ENCODE measurements around the gene CNTN5. TPM values are rescaled to one million over a fixed set of nuclear protein-coding genes. Genes with fewer than 3 reads are reported as not detected.
"Not testable (repeated sequence)": the region's sequence is repeated elsewhere in the genome, so short reads cannot be mapped to it uniquely, and the experiment has no call there.

CNTN5 gene
- total RNA-seq, 1 experiment from 2014 or later = not detected

GRCh38 chr11:99822846-99823565 is 802.3 kb downstream of the CNTN5 start:
- no peaks in the 10 kb centered on the region for H3K36me3 ChIP-seq (ENCODE audit: low read depth, low read length)
- no TSS peak for BruUV-seq (replicated peaks)
- intact Hi-C loops (cut with micrococcal nuclease) = no loop called here
- ATAC-seq = no peak
- no peaks in the 10 kb centered on the region for H4K20me1 ChIP-seq (ENCODE audit: low read length)
- no peaks in the 10 kb centered on the region for H3K9me2 ChIP-seq (replicated peaks; ENCODE audit: low read length)
- POLR2A ChIA-PET (ENCODE audit: unreplicated experiment) = no interaction called here
- no peak for DNase-seq
- no peaks in the 10 kb centered on the region for H3K9me3 ChIP-seq (ENCODE audit: low read length)
- H3K9ac ChIP-seq (ENCODE audit: low read length) = no peak overlapping the region
- no peak overlapping the region for H3K27ac ChIP-seq (ENCODE audit: low read length)
- H3K79me2 ChIP-seq (ENCODE audit: low read length) = no peaks in the 10 kb centered on the region
- TF ChIP-seq EZH2phosphoT487 (IDR thresholded peaks at IDR 0.05; ENCODE audit: borderline replicate concordance, low read length) = no peak
- no peak for TF ChIP-seq CTCF (conservative IDR thresholded peaks at IDR 0.05; ENCODE audit: low read depth, low read length)
- no peak for TF ChIP-seq EZH2 (IDR thresholded peaks at IDR 0.05; ENCODE audit: low read length, unreplicated experiment)
- no peak overlapping the region for H3K4me2 ChIP-seq (ENCODE audit: low read length)
- CTCF ChIA-PET = no interaction called here
- H3K27me3 ChIP-seq (ENCODE audit: low read length) = peaks cover 26% of the 10 kb centered on the region
- H3K4me1 ChIP-seq (ENCODE audit: insufficient read depth, low read length) = no peaks in the 10 kb centered on the region
- H2AFZ ChIP-seq (ENCODE audit: low read length) = no peak overlapping the region
- H3F3A ChIP-seq (ENCODE audit: low read length, unreplicated experiment) = no peaks in the 10 kb centered on the region
- no peak overlapping the region for H3K4me3 ChIP-seq (ENCODE audit: low read length)

- CTCF ChIA-PET; POLR2A ChIA-PET (ENCODE audit: unreplicated experiment); H3K79me2 ChIP-seq (ENCODE audit: low read length); H4K20me1 ChIP-seq (ENCODE audit: low read length); H2AFZ ChIP-seq (ENCODE audit: low read length); H3K4me1 ChIP-seq (ENCODE audit: insufficient read depth, low read length); H3K9me2 ChIP-seq (replicated peaks; ENCODE audit: low read length); H3K36me3 ChIP-seq (ENCODE audit: low read depth, low read length); H3K4me2 ChIP-seq (ENCODE audit: low read length); H3K27ac ChIP-seq (ENCODE audit: low read length); H3K9me3 ChIP-seq (ENCODE audit: low read length); H3K9ac ChIP-seq (ENCODE audit: low read length); H3K4me3 ChIP-seq (ENCODE audit: low read length); BruUV-seq (replicated peaks); H3F3A ChIP-seq (ENCODE audit: low read length, unreplicated experiment); ATAC-seq; DNase-seq; intact Hi-C loops (cut with micrococcal nuclease): not testable (repeated sequence)
- H3K27me3 ChIP-seq (ENCODE audit: low read length) = peaks cover 53% of the 10 kb centered on the region
These were observed 816.0 kb downstream of the CNTN5 start for GRCh38 chr11:99836739-99837138.

- ChIA-PET POLR2A (ENCODE audit: unreplicated experiment) (no interaction called here), CTCF (no interaction called here)
- peaks cover 62% of the 10 kb centered on the region for H3K27me3 ChIP-seq (ENCODE audit: low read length)
- no peak overlapping the region for H3K27ac ChIP-seq (ENCODE audit: low read length)
- intact Hi-C loops (cut with micrococcal nuclease) = no loop called here
- no peak overlapping the region for H3K9ac ChIP-seq (ENCODE audit: low read length)
- H3K9me3 ChIP-seq (ENCODE audit: low read length) = no peaks in the 10 kb centered on the region
- no peak for ATAC-seq
- H4K20me1 ChIP-seq (ENCODE audit: low read length) = no peaks in the 10 kb centered on the region
- no peaks in the 10 kb centered on the region for H3K4me1 ChIP-seq (ENCODE audit: insufficient read depth, low read length)
- BruUV-seq (replicated peaks) = no TSS peak
- H3K36me3 ChIP-seq (ENCODE audit: low read depth, low read length) = no peaks in the 10 kb centered on the region
- H3K9me2 ChIP-seq (replicated peaks; ENCODE audit: low read length) = no peaks in the 10 kb centered on the region
- TF ChIP-seq EZH2phosphoT487 (IDR thresholded peaks at IDR 0.05; ENCODE audit: borderline replicate concordance, low read length) (no peak), CTCF (conservative IDR thresholded peaks at IDR 0.05; ENCODE audit: low read depth, low read length) (no peak), EZH2 (IDR thresholded peaks at IDR 0.05; ENCODE audit: low read length, unreplicated experiment) (no peak)
- H3K79me2 ChIP-seq (ENCODE audit: low read length) = no peaks in the 10 kb centered on the region
- H3K4me2 ChIP-seq (ENCODE audit: low read length) = no peak overlapping the region
- DNase-seq = no peak
- no peaks in the 10 kb centered on the region for H3F3A ChIP-seq (ENCODE audit: low read length, unreplicated experiment)
- H2AFZ ChIP-seq (ENCODE audit: low read length) = no peak overlapping the region
- no peak overlapping the region for H3K4me3 ChIP-seq (ENCODE audit: low read length)
These were observed 821.1 kb downstream of the CNTN5 start for GRCh38 chr11:99841885-99842284.
